Measurements from ENCODE around the gene ZBTB20. TPM values are rescaled to one million over a fixed set of nuclear protein-coding genes. Genes with fewer than 3 reads are reported as not detected.

The ZBTB20 gene
- total RNA-seq, 1 donor, result 32.9 TPM

DNA sequence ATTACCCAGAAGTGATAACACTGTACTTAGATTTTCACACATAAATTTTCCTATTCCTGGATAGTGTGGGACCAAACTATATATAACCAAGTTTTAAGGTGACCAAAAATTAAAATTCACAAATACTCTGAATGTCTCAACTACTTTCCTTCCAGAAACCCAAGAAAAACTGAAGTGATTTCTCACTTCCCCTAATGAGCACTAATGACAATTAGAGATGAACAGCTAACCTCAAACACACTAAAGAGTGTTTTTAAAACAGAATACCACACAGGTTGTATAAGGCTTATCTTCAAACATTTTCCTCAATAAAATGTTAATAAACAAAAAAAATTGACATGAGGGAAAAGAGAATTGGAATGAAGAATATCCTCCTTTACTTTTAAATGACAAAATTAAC is 188.2 kb downstream of the ZBTB20 start:
- Histone ChIP-seq H3K79me2 (ENCODE audit: insufficient read depth, low read length) (no peaks in the 10 kb centered on the region), H3K4me2 (ENCODE audit: insufficient read depth, low read length) (no peak overlapping the region), H3K27ac (ENCODE audit: low read depth, low read length) (no peak overlapping the region), H4K20me1 (ENCODE audit: insufficient read depth, low read length) (no peaks in the 10 kb centered on the region), H3K27me3 (ENCODE audit: insufficient read depth, low read length) (no peaks in the 10 kb centered on the region), H3K36me3 (ENCODE audit: insufficient read depth, low read length) (no peaks in the 10 kb centered on the region), H2AFZ (ENCODE audit: low read length) (no peak overlapping the region), H3K4me1 (ENCODE audit: insufficient read depth, low read length) (no peaks in the 10 kb centered on the region), H3K9me3 (ENCODE audit: low read depth, low read length) (peaks cover 1% of the 10 kb centered on the region), H3K4me3 (ENCODE audit: insufficient read depth, low read length) (no peak overlapping the region)
- no peak for DNase-seq (ENCODE audit: insufficient read length, low spot score, missing footprints)
- TF ChIP-seq, protein P1, sequence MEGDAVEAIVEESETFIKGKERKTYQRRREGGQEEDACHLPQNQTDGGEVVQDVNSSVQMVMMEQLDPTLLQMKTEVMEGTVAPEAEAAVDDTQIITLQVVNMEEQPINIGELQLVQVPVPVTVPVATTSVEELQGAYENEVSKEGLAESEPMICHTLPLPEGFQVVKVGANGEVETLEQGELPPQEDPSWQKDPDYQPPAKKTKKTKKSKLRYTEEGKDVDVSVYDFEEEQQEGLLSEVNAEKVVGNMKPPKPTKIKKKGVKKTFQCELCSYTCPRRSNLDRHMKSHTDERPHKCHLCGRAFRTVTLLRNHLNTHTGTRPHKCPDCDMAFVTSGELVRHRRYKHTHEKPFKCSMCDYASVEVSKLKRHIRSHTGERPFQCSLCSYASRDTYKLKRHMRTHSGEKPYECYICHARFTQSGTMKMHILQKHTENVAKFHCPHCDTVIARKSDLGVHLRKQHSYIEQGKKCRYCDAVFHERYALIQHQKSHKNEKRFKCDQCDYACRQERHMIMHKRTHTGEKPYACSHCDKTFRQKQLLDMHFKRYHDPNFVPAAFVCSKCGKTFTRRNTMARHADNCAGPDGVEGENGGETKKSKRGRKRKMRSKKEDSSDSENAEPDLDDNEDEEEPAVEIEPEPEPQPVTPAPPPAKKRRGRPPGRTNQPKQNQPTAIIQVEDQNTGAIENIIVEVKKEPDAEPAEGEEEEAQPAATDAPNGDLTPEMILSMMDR (IDR thresholded peaks at IDR 0.05; ENCODE audit: extremely low read depth, low read depth, low read length), result no peak

DNA sequence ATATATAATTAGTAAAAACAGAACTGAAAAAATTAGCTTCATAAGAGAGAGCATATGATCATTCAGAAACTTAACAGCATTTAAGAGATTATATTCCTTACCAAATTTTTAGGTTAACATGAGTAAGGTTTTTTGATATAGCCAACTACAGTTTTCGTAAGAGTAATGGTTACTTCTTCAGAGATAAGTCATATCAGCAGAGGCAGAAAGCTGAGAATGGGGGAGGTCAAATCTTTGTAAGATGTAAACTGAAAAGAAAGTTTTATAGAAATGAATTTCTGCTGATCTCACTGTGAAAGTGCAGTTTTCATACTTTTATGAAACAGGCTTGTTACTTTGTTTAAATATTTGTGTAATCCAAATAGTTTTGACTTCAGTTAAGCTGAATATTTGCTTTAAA is 193.3 kb downstream of the ZBTB20 start:
- Histone ChIP-seq H3K4me1 (ENCODE audit: insufficient read depth, low read length) (no peaks in the 10 kb centered on the region), H3K27me3 (ENCODE audit: insufficient read depth, low read length) (no peaks in the 10 kb centered on the region), H3K27ac (ENCODE audit: low read depth, low read length) (no peak overlapping the region), H3K79me2 (ENCODE audit: insufficient read depth, low read length) (no peaks in the 10 kb centered on the region), H3K36me3 (ENCODE audit: insufficient read depth, low read length) (no peaks in the 10 kb centered on the region), H3K4me2 (ENCODE audit: insufficient read depth, low read length) (no peak overlapping the region), H4K20me1 (ENCODE audit: insufficient read depth, low read length) (no peaks in the 10 kb centered on the region), H3K9me3 (ENCODE audit: low read depth, low read length) (peaks cover 1% of the 10 kb centered on the region), H2AFZ (ENCODE audit: low read length) (no peak overlapping the region), H3K4me3 (ENCODE audit: insufficient read depth, low read length) (no peak overlapping the region)
- TF ChIP-seq, protein P1 (IDR thresholded peaks at IDR 0.05; ENCODE audit: extremely low read depth, low read depth, low read length), result no peak
- no peak for DNase-seq (ENCODE audit: insufficient read length, low spot score, missing footprints)

DNA sequence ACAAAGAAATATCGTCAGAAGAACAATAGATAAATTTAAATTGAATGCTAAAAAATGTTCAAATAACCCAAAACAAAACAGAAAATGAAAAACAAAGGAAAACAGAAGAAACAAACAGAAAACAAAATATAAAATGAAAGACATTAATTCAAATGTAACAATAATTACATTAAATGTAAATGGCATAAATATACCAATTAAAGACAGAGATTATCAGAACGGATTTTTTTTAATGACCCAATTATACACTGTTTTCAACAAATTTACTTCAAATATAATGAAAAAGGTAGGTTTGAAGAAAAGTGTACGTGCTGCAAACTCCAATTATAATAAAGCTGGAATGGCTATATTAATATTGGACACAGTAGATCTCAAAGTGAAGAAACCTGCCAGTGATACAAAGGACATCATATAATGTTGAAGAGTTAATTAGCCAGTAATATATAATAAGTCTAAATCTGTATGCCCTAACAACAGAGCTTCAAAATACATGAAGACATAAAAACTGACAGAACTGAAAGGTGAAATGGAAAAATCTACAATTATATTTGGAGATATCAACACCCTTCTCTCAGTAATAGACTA is 193.8 kb downstream of the ZBTB20 start:
- H4K20me1 ChIP-seq (ENCODE audit: insufficient read depth, low read length), result no peaks in the 10 kb centered on the region
- no peaks in the 10 kb centered on the region for H3K79me2 ChIP-seq (ENCODE audit: insufficient read depth, low read length)
- no peak overlapping the region for H3K4me3 ChIP-seq (ENCODE audit: insufficient read depth, low read length)
- TF ChIP-seq, protein P1 (IDR thresholded peaks at IDR 0.05; ENCODE audit: extremely low read depth, low read depth, low read length), result no peak
- no peak overlapping the region for H3K27ac ChIP-seq (ENCODE audit: low read depth, low read length)
- no peak overlapping the region for H2AFZ ChIP-seq (ENCODE audit: low read length)
- H3K4me2 ChIP-seq (ENCODE audit: insufficient read depth, low read length), result no peak overlapping the region
- peaks cover 1% of the 10 kb centered on the region for H3K9me3 ChIP-seq (ENCODE audit: low read depth, low read length)
- H3K36me3 ChIP-seq (ENCODE audit: insufficient read depth, low read length), result no peaks in the 10 kb centered on the region
- no peak for DNase-seq (ENCODE audit: insufficient read length, low spot score, missing footprints)
- no peaks in the 10 kb centered on the region for H3K4me1 ChIP-seq (ENCODE audit: insufficient read depth, low read length)
- no peaks in the 10 kb centered on the region for H3K27me3 ChIP-seq (ENCODE audit: insufficient read depth, low read length)

DNA sequence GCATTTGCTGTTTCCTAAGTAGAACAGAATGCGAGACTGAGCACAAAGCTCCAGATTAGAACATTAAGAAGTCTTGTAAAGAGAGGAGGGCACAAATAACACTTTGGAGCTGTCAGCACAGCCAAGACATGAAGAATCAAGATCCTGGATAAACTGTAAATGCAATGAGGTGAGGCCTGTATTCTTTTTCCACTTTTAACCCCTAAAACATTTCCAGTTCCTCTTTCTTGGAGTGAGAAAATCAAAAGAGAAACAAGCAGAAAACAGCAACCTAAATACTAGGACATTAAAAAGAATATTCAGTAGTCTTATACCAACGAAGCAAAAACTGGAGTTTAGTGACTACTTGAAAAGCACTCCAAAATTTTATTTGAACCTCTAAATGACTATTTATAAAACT is 204.3 kb downstream of the ZBTB20 start:
- Histone ChIP-seq H3K9me3 (ENCODE audit: low read depth, low read length) (no peaks in the 10 kb centered on the region), H3K4me3 (ENCODE audit: insufficient read depth, low read length) (no peak overlapping the region), H3K27me3 (ENCODE audit: insufficient read depth, low read length) (no peaks in the 10 kb centered on the region), H2AFZ (ENCODE audit: low read length) (no peak overlapping the region), H3K4me1 (ENCODE audit: insufficient read depth, low read length) (no peaks in the 10 kb centered on the region), H3K4me2 (ENCODE audit: insufficient read depth, low read length) (no peak overlapping the region), H3K27ac (ENCODE audit: low read depth, low read length) (no peak overlapping the region), H4K20me1 (ENCODE audit: insufficient read depth, low read length) (no peaks in the 10 kb centered on the region), H3K36me3 (ENCODE audit: insufficient read depth, low read length) (no peaks in the 10 kb centered on the region), H3K79me2 (ENCODE audit: insufficient read depth, low read length) (no peaks in the 10 kb centered on the region)
- DNase-seq (ENCODE audit: insufficient read length, low spot score, missing footprints), result no peak
- TF ChIP-seq, protein P1 (IDR thresholded peaks at IDR 0.05; ENCODE audit: extremely low read depth, low read depth, low read length), result no peak
